Measurements from ENCODE around the gene IMMP2L. TPM values are rescaled to one million over a fixed set of nuclear protein-coding genes. Genes with fewer than 3 reads are reported as not detected.

IMMP2L gene
- total and polyA plus RNA-seq, 2 of the 13 experiments (the other 11 are each of a cell fraction or from before 2014, with no cell fraction given), result 7.8 to 16.9 TPM

- TF ChIP-seq, protein P1, sequence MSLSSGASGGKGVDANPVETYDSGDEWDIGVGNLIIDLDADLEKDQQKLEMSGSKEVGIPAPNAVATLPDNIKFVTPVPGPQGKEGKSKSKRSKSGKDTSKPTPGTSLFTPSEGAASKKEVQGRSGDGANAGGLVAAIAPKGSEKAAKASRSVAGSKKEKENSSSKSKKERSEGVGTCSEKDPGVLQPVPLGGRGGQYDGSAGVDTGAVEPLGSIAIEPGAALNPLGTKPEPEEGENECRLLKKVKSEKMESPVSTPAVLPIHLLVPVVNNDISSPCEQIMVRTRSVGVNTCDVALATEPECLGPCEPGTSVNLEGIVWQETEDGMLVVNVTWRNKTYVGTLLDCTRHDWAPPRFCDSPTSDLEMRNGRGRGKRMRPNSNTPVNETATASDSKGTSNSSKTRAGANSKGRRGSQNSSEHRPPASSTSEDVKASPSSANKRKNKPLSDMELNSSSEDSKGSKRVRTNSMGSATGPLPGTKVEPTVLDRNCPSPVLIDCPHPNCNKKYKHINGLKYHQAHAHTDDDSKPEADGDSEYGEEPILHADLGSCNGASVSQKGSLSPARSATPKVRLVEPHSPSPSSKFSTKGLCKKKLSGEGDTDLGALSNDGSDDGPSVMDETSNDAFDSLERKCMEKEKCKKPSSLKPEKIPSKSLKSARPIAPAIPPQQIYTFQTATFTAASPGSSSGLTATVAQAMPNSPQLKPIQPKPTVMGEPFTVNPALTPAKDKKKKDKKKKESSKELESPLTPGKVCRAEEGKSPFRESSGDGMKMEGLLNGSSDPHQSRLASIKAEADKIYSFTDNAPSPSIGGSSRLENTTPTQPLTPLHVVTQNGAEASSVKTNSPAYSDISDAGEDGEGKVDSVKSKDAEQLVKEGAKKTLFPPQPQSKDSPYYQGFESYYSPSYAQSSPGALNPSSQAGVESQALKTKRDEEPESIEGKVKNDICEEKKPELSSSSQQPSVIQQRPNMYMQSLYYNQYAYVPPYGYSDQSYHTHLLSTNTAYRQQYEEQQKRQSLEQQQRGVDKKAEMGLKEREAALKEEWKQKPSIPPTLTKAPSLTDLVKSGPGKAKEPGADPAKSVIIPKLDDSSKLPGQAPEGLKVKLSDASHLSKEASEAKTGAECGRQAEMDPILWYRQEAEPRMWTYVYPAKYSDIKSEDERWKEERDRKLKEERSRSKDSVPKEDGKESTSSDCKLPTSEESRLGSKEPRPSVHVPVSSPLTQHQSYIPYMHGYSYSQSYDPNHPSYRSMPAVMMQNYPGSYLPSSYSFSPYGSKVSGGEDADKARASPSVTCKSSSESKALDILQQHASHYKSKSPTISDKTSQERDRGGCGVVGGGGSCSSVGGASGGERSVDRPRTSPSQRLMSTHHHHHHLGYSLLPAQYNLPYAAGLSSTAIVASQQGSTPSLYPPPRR (CRISPR knock-in tag; IDR thresholded peaks at IDR 0.05; ENCODE audit: borderline replicate concordance), result no peak
- TF ChIP-seq ZFP36L2 (CRISPR knock-in tag; IDR thresholded peaks at IDR 0.05) (no peak), ZNF432 (CRISPR knock-in tag; IDR thresholded peaks at IDR 0.05; ENCODE audit: borderline replicate concordance) (no peak), ZMYM2 (CRISPR knock-in tag; IDR thresholded peaks at IDR 0.05) (no peak), NFYC (CRISPR knock-in tag; IDR thresholded peaks at IDR 0.05) (no peak), ZNF513 (CRISPR knock-in tag; conservative IDR thresholded peaks at IDR 0.05) (no peak), TAF15 (IDR thresholded peaks at IDR 0.05; ENCODE audit: low read depth, low read length, poor library complexity, severe bottlenecking) (no peak)
- TF ChIP-seq, protein P2, sequence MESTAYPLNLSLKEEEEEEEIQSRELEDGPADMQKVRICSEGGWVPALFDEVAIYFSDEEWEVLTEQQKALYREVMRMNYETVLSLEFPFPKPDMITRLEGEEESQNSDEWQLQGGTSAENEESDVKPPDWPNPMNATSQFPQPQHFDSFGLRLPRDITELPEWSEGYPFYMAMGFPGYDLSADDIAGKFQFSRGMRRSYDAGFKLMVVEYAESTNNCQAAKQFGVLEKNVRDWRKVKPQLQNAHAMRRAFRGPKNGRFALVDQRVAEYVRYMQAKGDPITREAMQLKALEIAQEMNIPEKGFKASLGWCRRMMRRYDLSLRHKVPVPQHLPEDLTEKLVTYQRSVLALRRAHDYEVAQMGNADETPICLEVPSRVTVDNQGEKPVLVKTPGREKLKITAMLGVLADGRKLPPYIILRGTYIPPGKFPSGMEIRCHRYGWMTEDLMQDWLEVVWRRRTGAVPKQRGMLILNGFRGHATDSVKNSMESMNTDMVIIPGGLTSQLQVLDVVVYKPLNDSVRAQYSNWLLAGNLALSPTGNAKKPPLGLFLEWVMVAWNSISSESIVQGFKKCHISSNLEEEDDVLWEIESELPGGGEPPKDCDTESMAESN (CRISPR knock-in tag; conservative IDR thresholded peaks at IDR 0.05), result no peak
Measured at GRCh38 chr7:110964775-110965174, 597.5 kb downstream of the IMMP2L start (continued).

All from HepG2 (cell line).